ENCODE measurements around the gene GNAT1. TPM values are rescaled to one million over a fixed set of nuclear protein-coding genes. Genes with fewer than 3 reads are reported as not detected.

The GNAT1 gene
- total RNA-seq, 1 donor from 2014 or later, result 4.7 TPM

GRCh38 chr3:50237754-50238548 lies 46.5 kb downstream of the GNAT1 start:
- peaks cover 9 to 10% of the 10 kb centered on the region in 2 donors for H3K36me3 ChIP-seq
- H3K4me1 ChIP-seq, result peaks cover 33 to 44% of the 10 kb centered on the region in 2 donors
- H3K9me3 ChIP-seq, result no peaks in the 10 kb centered on the region
- peak; percentile 72 to 96 for DNase-seq (ENCODE audit: low spot score in 2 of 2)
- no peak for TF ChIP-seq CTCF (IDR thresholded peaks at IDR 0.05)
- H3K27ac ChIP-seq, result peak overlapping the region; percentile 92 to 95
- peak overlapping the region; percentile 96 to 97 for H3K4me3 ChIP-seq
- intact Hi-C loops (cut with DNase I), result loop anchor here (1.0 to 2.0 kb wide), 2 partner anchors 8 to 27 kb away; no protein-coding TSS in a partner anchor
- H3K27me3 ChIP-seq, result no peaks in the 10 kb centered on the region

- peak overlapping the region; percentile 92 to 95 for H3K27ac ChIP-seq
- H3K9me3 ChIP-seq, result no peaks in the 10 kb centered on the region
- intact Hi-C loops (cut with DNase I), result loop anchor here (1.0 to 2.0 kb wide), 2 partner anchors 8 to 26 kb away; no protein-coding TSS in a partner anchor
- peak overlapping the region; percentile 96 to 97 for H3K4me3 ChIP-seq
- no peak for TF ChIP-seq CTCF (IDR thresholded peaks at IDR 0.05)
- H3K36me3 ChIP-seq, result peaks cover 9 to 10% of the 10 kb centered on the region in 2 donors
- no peaks in the 10 kb centered on the region for H3K27me3 ChIP-seq
- DNase-seq (ENCODE audit: low spot score in 2 of 2), result peak; percentile 66 to 93
- H3K4me1 ChIP-seq, result peaks cover 36 to 48% of the 10 kb centered on the region in 2 donors
Observed at GRCh38 chr3:50238549-50239026, 47.2 kb downstream of the GNAT1 start.

GRCh38 chr3:50239649-50240048 lies 48.2 kb downstream of the GNAT1 start:
- H3K27ac ChIP-seq, result peak overlapping the region; percentile 92 to 95
- peaks cover 38 to 54% of the 10 kb centered on the region in 2 donors for H3K4me1 ChIP-seq
- H3K4me3 ChIP-seq, result no peak overlapping the region
- H3K36me3 ChIP-seq, result peaks cover 10 to 15% of the 10 kb centered on the region in 2 donors
- TF ChIP-seq CTCF (IDR thresholded peaks at IDR 0.05), result no peak
- no peaks in the 10 kb centered on the region for H3K9me3 ChIP-seq
- no peak for DNase-seq (ENCODE audit: low spot score in 2 of 2)
- intact Hi-C loops (cut with DNase I), result loop anchor here (2.0 kb wide), 1 partner anchor 25 kb away; no protein-coding TSS in a partner anchor
- H3K27me3 ChIP-seq, result no peaks in the 10 kb centered on the region

GRCh38 chr3:50241163-50241562 lies 49.8 kb downstream of the GNAT1 start:
- DNase-seq (ENCODE audit: low spot score in 2 of 2), result no peak
- Histone ChIP-seq H3K4me3 (no peak overlapping the region), H3K27me3 (no peaks in the 10 kb centered on the region), H3K9me3 (no peaks in the 10 kb centered on the region), H3K36me3 (peaks cover 10 to 15% of the 10 kb centered on the region in 2 donors), H3K27ac (peak overlapping the region; percentile 92 to 95), H3K4me1 (peaks cover 47 to 66% of the 10 kb centered on the region in 2 donors)
- TF ChIP-seq CTCF (IDR thresholded peaks at IDR 0.05), result no peak
- intact Hi-C loops (cut with DNase I), result no loop called here

- Histone ChIP-seq H3K9me3 (no peaks in the 10 kb centered on the region), H3K36me3 (peaks cover 10 to 15% of the 10 kb centered on the region in 2 donors), H3K27me3 (no peaks in the 10 kb centered on the region), H3K4me3 (peak overlapping the region; percentile 7 to 29), H3K4me1 (peaks cover 53 to 73% of the 10 kb centered on the region in 2 donors), H3K27ac (peak overlapping the region; percentile 92 to 95)
- no peak for DNase-seq (ENCODE audit: low spot score in 2 of 2)
- intact Hi-C loops (cut with DNase I), result no loop called here
- no peak for TF ChIP-seq CTCF (IDR thresholded peaks at IDR 0.05)
Observed at GRCh38 chr3:50241713-50242380, 50.4 kb downstream of the GNAT1 start.

All from ascending aorta (tissue), 2 donors.